Measurements from ENCODE around the gene CATSPER2.
"Not testable (repeated sequence)": the region's sequence is repeated elsewhere in the genome, so short reads cannot be mapped to it uniquely, and the experiment has no call there.

Gene CATSPER2
- total RNA-seq, result 4.7 to 5.3 reads per million in 2 donors

DNA sequence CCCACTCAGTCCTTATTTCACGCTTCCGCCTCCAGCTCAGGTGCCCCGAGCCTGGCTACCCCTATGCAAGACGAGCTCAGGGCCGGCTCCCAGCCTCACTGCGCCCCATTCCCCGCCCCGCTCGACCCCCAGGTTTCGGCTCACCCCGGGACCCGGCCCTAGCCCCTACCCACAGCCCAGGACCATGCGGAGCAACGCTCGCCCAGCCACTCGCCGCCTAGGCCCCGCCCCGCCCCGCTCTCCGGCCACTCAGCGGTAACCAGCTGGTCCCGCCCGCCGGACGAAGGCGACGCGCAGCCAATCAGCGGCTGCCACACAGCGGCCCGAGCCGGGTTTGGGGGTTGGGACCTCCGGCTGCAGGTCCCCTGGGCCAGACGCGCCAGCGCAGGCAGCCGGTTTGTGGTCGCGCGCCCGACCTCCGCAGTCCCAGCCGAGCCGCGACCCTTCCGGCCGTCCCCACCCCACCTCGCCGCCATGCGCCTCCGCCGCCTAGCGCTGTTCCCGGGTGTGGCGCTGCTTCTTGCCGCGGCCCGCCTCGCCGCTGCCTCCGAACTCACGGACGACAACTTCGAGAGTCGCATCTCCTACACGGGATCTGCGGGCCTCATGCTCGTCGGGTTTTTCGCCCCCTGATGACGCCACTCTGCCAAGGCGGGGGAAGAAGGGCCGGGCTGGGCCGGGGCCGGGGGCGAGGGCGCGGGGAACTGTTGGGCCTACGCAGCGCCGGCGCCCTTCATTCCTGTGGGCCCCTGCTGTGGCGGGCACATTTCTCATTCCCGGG, at the start of gene CATSPER2:
TSS of gene CATSPER2 (minus strand) at position 196 of the 781 bp plus-strand sequence. CDS start 783 bp downstream, outside the sequence.
- DNase-seq, result no peak

DNA sequence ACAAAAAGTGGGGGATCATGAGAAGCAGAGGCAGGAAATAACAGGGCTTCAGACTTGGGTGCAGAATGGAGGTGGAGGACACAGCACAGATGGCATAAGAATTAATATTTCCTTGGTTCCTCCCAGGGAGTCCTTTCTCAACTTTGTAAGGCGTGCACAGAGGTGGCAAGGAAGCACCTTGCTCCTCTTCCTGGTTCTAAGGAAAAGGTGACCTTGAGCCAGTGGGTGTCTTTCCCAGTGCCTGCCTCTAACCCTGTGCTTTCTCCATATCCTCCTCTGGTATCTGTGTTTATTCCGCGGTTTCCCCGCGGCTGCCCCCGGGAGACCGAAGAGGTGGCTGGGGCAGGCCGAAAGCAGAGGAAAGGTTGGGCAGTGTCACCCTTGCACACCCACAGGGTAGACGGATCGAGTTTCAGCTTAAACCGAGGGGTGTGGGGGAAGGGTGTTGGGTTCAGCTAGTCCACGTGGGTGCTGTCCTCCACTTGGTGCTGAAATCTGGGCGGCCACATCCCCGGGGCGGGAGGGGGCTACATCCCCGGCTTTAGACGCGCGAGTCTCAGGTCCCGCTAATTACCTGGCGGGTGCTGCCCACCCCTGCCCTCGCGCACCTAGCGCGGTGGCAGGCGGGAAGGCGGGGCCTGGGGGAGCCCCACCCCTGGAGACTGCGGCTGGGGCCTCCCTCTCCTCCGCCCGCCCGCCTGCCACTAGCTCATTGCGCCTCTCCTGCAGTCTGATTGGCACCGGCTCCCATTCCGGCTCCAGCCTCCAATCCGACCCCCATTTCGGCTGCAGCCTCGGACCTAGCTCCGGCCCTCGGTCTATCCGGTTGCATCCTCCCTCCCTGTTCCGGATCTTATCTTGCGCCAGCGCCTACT, 44.7 kb upstream of the CATSPER2 start, which contains the start of gene CKMT1A:
TSS of gene CKMT1A (plus strand) at position 712 of the 875 bp plus-strand sequence. CDS start 192 bp downstream, outside the sequence.
- not testable (repeated sequence) for DNase-seq

DNA sequence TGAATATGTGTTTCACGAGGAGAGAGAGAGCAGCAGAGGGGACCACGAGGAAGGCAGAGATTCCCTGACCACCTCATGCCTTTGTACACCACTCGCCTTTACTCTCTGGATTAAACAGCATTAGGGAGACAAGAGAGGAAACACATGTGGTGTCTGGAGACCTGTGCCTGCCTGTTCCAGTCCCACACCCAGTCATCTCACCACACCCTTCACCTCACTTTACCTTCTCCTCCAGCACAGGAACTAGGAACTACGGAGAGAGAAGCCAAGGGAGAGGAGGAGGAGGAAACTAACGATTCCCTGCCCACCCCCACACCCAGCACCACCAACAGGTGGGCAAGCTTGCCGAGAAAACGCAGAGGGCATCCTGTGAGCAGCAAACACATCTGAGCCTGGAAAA, 44.0 kb upstream of the CATSPER2 start:
- DNase-seq, result not testable (repeated sequence)

DNA sequence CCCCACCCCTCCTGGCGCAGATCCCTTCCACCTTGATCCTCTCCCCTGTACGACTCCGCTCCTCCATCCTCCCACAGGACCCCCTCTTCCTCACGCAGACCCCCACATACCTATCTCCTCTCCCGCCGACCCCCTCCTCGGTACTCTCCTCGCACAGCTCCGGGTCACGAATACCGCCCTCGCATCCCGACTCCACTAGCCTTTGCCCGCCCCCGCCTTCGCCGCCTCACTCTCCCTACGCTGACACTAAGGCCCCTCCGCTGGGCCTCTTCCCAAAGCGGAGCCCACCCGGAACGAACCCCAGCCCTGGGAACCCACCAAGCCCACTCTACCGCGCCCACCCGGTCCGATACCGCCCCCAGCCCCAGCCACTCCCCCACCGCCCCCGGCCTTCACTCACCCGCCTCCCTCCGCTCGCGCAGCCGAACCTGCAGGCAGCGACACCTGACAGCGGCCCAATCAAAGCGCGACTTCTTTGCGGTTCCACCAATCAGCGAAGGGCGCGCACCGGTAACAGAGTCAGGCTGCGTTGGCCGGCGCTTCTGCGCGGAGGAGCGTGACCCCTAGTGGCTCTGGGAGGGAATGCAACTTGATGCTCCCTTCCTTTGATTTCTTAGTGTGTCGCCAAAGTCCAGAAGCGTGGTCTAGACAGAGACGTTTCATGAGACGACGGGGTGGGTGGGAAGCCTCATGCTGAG, 41.1 kb upstream of the CATSPER2 start:
- not testable (repeated sequence) for DNase-seq

DNA sequence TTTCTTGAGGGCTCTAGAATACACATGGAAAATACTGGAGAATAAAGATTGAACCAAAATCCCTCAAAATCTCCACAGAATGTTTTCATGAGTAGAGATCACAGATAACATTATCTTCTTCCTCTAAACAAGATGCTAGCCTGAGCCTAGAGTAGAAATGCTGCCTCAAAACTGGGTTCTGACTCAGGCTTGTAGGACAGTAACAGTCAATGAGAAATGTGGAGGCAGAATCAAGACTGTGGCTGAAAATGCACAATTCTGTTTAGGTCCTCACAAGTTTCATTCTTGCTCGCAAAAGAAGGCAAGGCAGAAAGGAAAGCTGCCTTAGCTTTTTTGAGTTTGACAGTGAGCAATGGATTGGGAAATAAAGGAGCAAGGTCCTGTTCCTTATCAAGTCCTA, 25.5 kb upstream of the CATSPER2 start:
- DNase-seq, result not testable (repeated sequence)

DNA sequence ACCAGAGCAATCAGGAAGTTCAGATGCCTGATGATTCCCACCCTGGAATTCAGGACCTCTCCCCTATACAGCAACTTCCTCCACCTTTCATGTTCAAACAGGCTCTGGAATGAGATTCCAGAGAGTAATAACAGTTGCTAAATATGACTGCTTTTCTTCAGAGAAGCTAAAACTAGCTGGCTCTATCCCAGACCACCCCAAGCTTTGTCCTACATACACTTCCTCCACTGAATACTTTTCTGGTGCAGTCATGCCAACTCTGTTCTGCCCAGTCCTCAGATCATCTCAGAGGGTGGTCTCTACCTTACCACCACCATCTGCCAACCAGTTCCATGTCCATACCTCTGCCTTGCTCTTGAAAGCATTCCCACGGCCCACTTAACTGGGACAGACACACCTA, 17.5 kb upstream of the CATSPER2 start:
- DNase-seq, result not testable (repeated sequence)

DNA sequence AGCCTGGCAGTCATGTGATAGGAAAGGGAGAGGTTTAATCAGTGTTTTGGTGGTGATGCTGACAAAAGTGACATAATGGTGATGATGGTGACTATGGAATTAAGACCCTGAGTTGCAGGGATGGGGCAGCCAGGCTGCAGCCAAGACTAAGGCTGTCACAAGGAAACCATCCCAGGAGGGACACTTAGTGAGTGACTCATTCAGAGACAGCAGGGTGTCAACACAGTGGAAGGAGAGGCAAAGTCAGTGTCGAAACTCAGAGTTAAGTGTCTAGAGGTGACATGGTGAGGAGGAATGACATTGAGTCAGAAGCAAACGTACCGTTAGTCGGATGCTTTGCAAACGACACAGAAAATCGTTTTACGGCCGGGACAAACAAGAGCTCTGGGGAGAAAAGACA, 14.7 kb upstream of the CATSPER2 start:
- not testable (repeated sequence) for DNase-seq

DNA sequence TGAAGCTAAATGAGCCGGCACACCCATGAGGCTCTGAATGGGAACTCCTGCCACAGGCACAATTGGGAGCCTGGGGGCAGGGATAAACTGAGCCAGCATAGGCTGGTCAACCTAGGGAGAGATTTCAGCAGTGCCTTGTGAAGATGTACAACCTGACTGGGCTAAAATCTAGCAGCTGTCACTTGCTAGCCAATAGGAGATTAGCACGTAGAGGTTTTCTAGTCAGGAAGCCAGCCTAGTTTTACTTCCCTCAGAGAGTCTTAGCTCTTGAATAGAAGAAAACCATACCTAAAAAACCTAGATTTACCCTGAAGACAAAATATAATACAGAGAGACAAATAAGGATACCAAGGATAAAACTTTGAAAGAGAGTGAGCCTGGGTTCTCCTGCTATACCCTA, 13.6 kb upstream of the CATSPER2 start:
- DNase-seq, result not testable (repeated sequence)

DNA sequence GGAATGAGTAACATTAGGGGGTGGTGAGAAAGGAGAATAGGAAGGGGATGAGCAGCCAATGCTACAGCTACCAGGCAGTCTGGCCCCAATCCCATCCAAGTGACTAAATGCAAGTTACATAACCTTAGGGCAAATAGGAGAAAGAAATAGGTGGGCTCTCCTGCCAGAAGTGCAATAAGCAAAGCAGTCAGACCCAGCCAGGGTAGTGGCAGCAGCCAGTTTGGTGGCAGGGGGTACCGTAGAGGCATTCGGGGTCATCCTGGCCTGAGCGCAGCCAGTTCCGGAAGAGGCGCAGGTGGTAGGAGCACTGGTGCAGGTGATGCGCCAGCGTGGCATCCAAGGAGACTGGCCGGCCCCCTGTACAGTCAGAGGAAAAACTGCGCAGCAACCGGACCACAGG, 11.1 kb upstream of the CATSPER2 start:
- DNase-seq, result not testable (repeated sequence)

DNA sequence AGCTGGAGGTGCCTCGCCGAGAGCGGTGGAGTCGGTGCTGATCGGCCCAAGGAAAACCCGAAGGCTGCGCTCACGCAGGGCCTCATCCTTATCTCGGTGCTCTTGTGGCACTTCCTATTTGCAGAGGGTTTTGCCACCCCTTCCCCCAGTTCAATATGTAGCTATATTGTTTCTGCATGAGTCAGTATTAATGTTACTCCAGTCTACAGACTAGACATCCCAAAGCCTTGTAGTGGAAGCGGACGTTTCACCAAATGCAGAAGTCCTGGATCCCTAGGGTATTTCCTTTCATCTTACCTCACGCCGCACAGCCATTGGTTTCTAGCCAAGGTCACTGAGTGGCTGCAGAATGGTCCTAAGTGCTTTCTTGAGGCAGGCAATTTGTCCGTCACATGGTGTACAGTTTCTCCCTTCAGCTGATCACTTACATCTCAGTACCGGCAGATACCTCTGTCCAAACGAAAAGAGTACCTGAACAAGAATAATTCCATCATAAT, 834 bp upstream of the CATSPER2 start:
- not testable (repeated sequence) for DNase-seq

DNA sequence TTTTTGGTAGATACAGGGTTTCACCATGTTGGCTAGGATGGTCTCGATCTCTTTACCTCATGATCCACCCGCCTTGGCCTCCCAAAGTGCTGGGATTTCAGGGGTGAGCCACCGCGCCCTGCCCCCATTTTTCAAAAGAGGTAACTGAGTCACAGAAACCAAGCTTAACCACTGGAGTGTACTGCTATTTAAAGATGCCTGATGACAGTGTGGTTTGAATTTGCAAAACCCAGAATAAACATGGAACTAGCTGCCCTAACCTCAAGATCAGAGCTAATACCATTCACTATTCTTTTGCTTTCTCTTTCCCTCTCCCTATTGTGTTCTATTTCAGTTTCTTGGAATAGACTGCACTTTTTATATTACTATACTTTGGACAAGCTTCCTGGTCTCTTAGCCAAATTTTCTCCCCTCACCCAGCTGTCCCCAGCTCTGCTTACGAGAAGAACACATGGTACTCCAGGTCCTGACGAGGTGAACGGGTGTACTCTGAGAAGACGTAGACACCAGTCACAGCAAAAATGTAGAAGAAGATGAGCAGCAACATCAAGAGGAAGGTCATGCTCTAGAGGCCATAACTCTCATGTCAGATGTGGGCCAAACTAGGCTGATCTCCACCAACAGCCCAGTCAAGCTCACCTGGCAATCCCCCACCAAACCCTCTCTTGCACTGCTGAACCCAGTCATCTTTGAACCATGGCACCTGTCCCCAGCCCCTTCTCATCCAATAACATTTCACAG, 10.0 kb downstream of the CATSPER2 start:
- DNase-seq, result not testable (repeated sequence)

DNA sequence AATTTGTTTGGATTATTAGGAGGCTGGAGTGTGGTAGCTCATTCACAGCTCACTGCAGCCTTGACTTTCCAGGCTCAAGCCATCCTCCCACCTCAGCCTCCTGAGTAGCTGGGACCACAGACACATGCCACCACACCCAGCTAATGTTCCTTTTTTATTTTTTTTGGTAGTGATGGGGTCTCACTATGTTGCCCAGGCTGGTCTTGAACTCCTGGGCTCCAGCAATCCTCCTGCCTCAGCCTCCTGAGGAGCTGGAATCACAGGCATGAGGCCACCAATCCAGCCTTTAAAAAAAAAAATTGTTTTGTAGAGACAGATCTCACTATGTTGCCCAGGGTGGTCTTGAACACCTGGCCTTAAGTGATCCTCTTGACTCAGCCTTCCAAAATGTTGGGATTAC, 21.7 kb downstream of the CATSPER2 start:
- DNase-seq, result not testable (repeated sequence)

DNA sequence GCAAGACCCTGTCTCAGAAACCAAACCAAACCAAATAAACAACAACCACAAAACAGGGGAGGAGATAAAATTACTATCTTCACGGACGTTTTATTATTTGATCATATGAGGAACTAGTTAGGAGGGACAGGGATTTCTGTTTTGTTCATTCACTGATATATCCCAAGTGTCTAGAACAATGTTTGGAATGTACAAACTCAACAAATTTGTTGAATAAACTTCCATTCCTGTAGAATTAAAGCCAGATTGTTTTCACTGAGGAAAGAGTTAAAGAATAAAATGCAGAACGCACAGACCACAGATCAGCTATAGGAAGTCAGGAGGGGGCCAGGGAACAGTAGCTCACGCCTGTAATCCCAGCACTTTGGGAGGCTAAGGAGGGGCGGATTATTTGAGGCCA, 23.5 kb downstream of the CATSPER2 start:
- no peak for DNase-seq

DNA sequence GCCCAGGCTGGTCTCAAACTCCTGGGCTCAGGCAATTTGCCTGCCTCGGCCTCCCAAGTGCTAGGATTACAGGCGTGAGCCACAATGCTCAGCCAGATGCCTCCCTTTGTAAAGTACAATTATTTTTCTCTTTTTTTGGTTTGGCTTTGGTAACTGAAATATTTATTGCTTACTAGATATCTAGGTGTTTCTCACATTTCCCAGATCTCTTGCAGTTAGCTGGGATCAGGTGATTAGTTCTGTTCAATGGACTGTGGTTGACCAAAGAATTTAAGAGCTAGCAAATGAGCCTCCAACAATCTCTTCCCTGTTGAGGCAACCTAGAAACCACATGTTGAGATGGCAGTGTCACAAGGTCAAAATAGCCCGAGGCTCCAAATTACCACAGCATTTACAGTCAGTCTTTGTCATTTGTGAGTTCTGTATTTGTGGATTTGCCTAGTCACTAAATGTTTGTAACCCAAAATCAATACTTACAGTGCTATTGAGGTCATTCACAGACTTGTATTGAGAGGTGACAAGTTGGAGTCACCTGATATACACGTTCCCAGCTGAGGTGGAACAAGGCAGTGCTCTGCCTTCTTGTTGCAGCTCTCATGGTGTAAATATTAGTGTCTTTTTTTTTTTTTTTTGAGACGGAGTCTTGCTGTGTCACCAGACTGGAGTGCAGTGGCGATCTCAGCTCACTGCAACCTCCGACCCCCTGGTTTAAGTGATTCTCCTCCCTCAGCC, 26.4 kb downstream of the CATSPER2 start:
- not testable (repeated sequence) for DNase-seq

DNA sequence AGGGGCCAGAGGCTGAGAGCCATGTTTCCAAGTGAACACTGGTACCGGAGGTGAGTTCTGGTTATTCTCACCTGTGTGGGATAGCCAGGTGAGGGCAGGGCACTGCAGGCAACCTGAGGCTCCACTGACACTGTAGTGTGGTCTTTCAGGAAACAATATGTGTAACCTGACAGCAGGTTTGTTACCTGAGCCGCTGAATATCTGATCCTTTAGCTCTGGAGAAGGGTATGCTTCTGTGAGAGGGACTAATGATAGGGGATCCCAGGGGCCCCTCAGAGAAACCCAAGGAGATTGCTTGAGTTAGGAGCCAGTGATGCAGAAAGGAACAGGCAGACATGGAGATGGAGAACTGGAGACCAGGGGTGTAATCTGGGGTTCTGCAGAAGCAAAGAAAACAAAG, 29.9 kb downstream of the CATSPER2 start, which contains the start of gene STRC:
TSS of gene STRC (minus strand) at position 101 of the 400 bp plus-strand sequence. CDS start at position 23, 78 bp downstream.
- DNase-seq, result not testable (repeated sequence)

DNA sequence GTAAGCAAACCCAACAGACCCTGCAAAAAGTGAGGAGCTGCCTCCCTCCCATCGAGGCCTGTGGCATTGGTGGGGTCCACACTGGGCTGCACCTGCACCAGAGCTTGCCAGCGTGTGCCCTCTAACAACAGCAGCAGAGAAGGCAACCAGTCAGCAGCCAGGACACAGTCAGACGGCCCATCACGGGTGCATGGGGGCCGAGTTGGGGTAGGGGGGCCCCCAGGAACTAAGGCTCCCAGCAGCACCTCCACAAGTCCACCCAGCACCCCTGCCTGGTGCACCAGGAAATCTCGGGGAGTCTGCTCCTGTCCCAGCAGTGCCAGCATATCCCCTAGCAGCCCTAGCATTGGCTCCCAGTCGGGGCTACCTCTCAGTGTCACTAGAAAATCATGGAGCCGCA, 30.9 kb downstream of the CATSPER2 start:
- not testable (repeated sequence) for DNase-seq

DNA sequence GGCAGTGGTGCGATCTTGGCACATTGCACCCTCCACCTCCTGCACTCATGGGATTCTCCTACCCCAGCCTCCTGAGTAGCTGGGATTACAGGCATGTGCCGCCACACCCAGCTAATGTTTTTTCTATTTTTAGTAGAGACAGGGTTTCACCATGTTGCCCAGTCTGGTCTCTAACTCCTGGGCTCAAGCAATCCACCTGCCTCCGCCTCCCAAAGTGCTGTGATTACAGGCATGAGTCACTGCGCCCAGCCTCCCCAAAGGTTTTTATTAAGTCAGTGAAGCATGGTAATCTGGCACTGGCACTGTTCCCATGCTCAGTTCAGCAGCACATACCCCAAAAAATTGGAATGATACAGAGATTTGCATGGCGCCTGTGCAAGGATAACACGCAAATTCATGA, 46.4 kb downstream of the CATSPER2 start:
- not testable (repeated sequence) for DNase-seq

DNA sequence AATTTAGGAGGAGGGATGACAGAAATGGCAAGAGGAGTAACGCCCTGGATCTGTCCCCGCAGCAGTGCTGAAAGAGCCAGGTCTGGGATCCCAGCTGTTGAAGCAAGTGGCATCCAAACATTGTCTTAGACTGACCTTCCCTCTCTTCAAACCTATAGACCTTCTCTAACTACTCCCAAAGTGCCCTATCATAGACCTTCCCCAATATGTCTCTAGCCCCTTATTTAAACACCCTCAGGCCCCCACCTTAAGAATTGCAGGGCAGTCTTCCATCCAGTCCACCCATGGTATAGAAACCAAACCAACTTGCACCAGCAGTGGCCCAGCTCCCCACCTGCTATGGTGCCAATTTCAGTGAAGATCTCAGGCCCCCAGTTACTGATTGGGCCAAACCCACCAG, 48.4 kb downstream of the CATSPER2 start:
- DNase-seq, result not testable (repeated sequence)

DNA sequence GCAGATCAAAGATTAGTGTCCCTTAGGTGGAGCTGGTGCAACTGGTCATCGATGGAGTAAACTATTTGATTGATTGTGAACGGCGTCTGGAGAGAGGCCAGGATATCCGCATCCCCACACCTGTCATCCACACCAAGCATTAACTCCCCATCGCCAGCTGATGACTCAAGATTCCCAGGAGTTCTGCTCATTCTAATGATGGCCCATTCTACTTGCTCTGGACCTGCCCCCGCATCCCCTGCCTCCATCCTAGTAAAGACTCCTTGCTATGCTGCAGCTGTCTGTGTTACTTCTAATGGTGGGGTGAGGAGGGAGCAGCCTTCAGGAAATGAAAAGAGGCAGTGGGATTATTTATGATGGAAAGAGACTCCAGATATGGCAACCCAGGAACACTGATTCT, 49.5 kb downstream of the CATSPER2 start:
- not testable (repeated sequence) for DNase-seq

DNA sequence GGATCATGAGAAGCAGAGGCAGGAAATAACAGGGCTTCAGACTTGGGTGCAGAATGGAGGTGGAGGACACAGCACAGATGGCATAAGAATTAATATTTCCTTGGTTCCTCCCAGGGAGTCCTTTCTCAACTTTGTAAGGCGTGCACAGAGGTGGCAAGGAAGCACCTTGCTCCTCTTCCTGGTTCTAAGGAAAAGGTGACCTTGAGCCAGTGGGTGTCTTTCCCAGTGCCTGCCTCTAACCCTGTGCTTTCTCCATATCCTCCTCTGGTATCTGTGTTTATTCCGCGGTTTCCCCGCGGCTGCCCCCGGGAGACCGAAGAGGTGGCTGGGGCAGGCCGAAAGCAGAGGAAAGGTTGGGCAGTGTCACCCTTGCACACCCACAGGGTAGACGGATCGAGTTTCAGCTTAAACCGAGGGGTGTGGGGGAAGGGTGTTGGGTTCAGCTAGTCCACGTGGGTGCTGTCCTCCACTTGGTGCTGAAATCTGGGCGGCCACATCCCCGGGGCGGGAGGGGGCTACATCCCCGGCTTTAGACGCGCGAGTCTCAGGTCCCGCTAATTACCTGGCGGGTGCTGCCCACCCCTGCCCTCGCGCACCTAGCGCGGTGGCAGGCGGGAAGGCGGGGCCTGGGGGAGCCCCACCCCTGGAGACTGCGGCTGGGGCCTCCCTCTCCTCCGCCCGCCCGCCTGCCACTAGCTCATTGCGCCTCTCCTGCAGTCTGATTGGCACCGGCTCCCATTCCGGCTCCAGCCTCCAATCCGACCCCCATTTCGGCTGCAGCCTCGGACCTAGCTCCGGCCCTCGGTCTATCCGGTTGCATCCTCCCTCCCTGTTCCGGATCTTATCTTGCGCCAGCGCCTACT, 55.1 kb downstream of the CATSPER2 start, which contains the start of gene CKMT1B:
TSS of gene CKMT1B (plus strand) at position 700 of the 863 bp plus-strand sequence. CDS start 192 bp downstream, outside the sequence.
- not testable (repeated sequence) for DNase-seq
